ENCODE results near the gene DYRK1A. TPM values are rescaled to one million over a fixed set of nuclear protein-coding genes. Genes with fewer than 3 reads are reported as not detected.
A peak's percentile ranks its signal among the peaks of the same experiment; 100 is the strongest.
"Not testable (repeated sequence)": the region's sequence is repeated elsewhere in the genome, so short reads cannot be mapped to it uniquely, and the experiment has no call there.

Gene DYRK1A
- total RNA-seq, 6 experiments from 2014 or later: 35.8 to 47.3 (median 42.5) TPM

DNA sequence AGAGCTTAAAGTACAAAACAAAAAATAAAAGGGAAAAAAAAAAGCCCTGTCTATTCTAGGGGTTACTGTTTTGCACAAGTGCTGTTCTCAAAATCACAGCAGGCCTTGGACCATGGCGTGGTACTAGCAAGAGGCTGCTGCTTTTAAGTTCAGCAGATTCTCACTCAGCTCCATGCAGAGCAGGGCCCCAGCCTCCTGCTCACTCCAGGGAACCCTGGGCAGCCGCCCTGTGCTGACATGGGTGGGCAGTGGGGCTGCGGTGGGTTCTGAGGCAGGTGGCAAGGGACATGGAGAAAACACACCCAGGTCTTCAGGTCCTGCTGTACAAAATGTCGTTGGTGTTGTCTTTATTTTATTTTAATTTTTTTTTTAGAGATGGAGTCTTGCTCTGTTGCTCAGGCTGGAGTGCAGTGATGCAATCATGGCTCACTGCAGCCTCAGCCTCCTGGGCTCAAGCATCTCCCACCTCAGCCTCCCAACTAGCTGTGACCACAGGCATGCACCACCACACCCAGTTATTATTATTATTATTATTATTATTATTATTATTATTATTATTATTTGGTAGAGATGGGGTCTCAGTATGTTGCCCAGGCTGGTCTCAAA, 170.9 kb downstream of the DYRK1A start:
- peaks cover 2% of the 10 kb centered on the region for H3K27me3 Mint-ChIP-seq (ENCODE audit: insufficient read depth)
- no peak overlapping the region for H3K4me3 Mint-ChIP-seq

DNA sequence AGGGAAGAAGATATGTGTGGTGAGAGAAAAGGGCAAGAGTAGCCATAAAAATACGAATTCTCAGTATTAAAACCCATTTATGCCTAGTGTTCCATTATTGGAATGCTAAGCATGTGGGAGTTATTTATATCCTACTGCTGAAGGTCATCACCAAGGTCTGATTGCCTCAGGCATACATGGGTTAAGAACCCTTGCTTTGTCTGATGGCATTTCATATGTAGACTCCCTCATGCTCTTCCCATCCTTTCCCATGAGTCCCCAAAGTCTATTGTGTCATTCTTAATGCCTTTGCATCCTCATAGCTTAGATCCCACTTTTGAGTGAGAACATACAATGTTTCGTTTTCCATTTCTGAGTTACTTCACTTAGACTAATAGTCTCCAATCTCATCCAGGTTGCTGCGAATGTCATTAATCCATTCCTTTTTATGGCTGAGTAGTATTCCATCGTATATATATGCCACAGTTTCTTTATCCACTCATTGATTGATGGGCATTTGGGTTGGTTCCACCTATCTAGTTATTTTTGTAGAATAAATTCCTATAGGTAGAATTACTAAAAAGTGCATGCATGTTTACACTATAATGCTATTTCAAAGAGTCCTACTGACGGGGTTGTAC, 172.5 kb downstream of the DYRK1A start:
- TF ChIP-seq, protein P1, sequence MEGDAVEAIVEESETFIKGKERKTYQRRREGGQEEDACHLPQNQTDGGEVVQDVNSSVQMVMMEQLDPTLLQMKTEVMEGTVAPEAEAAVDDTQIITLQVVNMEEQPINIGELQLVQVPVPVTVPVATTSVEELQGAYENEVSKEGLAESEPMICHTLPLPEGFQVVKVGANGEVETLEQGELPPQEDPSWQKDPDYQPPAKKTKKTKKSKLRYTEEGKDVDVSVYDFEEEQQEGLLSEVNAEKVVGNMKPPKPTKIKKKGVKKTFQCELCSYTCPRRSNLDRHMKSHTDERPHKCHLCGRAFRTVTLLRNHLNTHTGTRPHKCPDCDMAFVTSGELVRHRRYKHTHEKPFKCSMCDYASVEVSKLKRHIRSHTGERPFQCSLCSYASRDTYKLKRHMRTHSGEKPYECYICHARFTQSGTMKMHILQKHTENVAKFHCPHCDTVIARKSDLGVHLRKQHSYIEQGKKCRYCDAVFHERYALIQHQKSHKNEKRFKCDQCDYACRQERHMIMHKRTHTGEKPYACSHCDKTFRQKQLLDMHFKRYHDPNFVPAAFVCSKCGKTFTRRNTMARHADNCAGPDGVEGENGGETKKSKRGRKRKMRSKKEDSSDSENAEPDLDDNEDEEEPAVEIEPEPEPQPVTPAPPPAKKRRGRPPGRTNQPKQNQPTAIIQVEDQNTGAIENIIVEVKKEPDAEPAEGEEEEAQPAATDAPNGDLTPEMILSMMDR (IDR thresholded peaks at IDR 0.05): no peak
- no peaks in the 10 kb centered on the region; the same call in none of the 2 replicates for H3K27me3 Mint-ChIP-seq (ENCODE audit: insufficient read depth)
- H3K36me3 Mint-ChIP-seq (ENCODE audit: low read depth): peaks cover 22% of the 10 kb centered on the region
- H3K4me1 Mint-ChIP-seq (ENCODE audit: low read depth): peaks cover 13% of the 10 kb centered on the region; the same call in 1 of the 2 replicates
- H3K4me3 Mint-ChIP-seq: no peak overlapping the region
- peaks cover 28% of the 10 kb centered on the region for H3K9me3 Mint-ChIP-seq
- DNase-seq: no peak
- H3K27ac Mint-ChIP-seq: no peak overlapping the region

More for the DNA sequence above, 170.9 kb downstream of the DYRK1A start:
- Mint-ChIP-seq H3K27ac (no peak overlapping the region), H3K9me3 (peaks cover 24% of the 10 kb centered on the region), H3K36me3 (ENCODE audit: low read depth) (peaks cover 21% of the 10 kb centered on the region), H3K4me1 (ENCODE audit: low read depth) (peaks cover 13% of the 10 kb centered on the region)
- no peak for DNase-seq
- TF ChIP-seq, protein P1 (IDR thresholded peaks at IDR 0.05): no peak

DNA sequence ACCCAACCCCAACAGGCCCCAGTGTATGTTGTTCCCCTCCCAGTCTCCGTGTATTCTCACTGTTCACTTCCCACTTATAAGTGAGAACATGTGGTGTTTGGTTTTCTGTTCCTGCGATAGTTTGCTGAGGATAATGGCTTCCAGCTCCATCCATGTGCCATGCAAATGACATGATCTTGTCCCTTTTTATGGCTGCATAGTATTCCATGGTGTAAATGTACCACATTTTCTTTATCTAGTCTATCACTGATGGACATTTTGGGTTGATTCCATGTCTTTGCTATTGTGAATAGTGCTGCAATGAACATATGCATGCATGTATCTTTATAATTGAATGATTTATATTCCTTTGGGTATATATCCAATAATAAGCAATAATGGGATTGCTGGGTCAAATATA, 174.6 kb downstream of the DYRK1A start:
- Mint-ChIP-seq H3K4me1 (ENCODE audit: low read depth) (peaks cover 13% of the 10 kb centered on the region; the same call in 1 of the 2 replicates), H3K36me3 (ENCODE audit: low read depth) (peaks cover 15% of the 10 kb centered on the region), H3K9me3 (peaks cover 19% of the 10 kb centered on the region)
- not testable (repeated sequence) for H3K27ac Mint-ChIP-seq; H3K27me3 Mint-ChIP-seq (ENCODE audit: insufficient read depth); H3K4me3 Mint-ChIP-seq; DNase-seq

DNA sequence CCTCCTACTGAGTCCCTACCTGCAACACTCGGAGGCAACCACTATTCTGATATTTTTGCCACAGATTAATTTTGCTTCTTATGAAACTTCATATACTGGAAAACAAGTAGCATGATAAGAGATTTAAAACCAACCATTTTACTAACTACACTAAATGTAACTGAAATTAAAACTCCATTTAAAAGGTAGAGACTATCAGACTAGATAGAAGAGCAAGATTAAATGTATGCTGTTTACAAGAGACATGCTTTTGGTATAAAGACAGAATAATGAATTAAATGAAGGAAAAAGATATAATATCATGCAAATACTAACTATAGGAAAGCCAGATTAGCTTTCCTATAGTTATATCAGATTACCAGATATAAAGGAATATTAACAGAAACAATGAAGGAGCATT, 175.9 kb downstream of the DYRK1A start:
- TF ChIP-seq, protein P1 (IDR thresholded peaks at IDR 0.05): no peak
- no peak overlapping the region for H3K27ac Mint-ChIP-seq
- H3K4me3 Mint-ChIP-seq: no peak overlapping the region
- peaks cover 8% of the 10 kb centered on the region; the same call in 1 of the 2 replicates for H3K27me3 Mint-ChIP-seq (ENCODE audit: insufficient read depth)
- peaks cover 5% of the 10 kb centered on the region; the same call in 1 of the 2 replicates for H3K36me3 Mint-ChIP-seq (ENCODE audit: low read depth)
- H3K9me3 Mint-ChIP-seq: peaks cover 9% of the 10 kb centered on the region
- peaks cover 14% of the 10 kb centered on the region for H3K4me1 Mint-ChIP-seq (ENCODE audit: low read depth)
- DNase-seq: no peak

DNA sequence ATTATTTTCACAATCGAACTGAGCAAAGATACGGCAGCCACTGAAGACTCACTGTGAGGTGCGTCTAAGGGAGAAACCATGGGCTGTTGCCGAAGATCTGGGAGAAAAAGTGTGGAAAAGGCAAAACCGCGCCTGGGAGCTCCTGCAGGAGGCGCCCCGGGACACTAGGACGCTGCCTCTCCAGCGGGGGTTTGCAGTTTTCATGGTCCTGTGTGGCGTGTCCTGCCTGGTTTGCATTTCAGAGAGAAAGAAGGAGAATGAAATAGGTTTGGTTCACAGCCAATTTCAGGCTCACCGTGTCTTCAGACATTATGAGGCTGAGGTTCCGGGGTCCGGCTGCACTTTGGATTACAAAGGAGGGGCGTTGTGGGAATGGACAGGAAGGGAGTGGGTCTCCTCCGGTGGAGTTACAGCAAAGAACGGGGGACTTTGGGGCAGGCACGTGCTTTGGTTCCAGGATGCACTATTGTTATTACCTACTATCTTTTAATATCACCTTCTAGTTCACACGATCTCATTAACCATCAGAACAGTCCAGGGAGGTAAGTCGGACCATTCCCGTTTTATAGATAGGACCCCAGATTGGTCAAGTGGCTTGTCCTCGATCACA, 179.8 kb downstream of the DYRK1A start:
- peaks cover 20% of the 10 kb centered on the region for H3K4me1 Mint-ChIP-seq (ENCODE audit: low read depth)
- H3K27me3 Mint-ChIP-seq (ENCODE audit: insufficient read depth): peaks cover 8% of the 10 kb centered on the region; the same call in 1 of the 2 replicates
- H3K4me3 Mint-ChIP-seq: no peak overlapping the region
- peaks cover 5% of the 10 kb centered on the region; the same call in 1 of the 2 replicates for H3K36me3 Mint-ChIP-seq (ENCODE audit: low read depth)
- H3K9me3 Mint-ChIP-seq: peaks cover 9% of the 10 kb centered on the region
- TF ChIP-seq, protein P1 (IDR thresholded peaks at IDR 0.05): peak; percentile 14; the same call in 1 of the 2 replicates
- H3K27ac Mint-ChIP-seq: no peak overlapping the region
- no peak for DNase-seq

All from HFFc6 (cell line).